ENCODE results near the gene SLX4IP. TPM values are rescaled to one million over a fixed set of nuclear protein-coding genes. Genes with fewer than 3 reads are reported as not detected.

Gene SLX4IP
- total RNA-seq, 4 donors from 2014 or later: 3.4 to 6.3 (median 3.9) TPM

GRCh38 chr20:10434467-10434831 is 656 bp upstream of the SLX4IP start:
- peak overlapping the region; percentile 91 to 97 (median 94) for H3K27ac ChIP-seq
- intact Hi-C loops (cut with DNase I): no loop called here
- TF ChIP-seq, protein P1, sequence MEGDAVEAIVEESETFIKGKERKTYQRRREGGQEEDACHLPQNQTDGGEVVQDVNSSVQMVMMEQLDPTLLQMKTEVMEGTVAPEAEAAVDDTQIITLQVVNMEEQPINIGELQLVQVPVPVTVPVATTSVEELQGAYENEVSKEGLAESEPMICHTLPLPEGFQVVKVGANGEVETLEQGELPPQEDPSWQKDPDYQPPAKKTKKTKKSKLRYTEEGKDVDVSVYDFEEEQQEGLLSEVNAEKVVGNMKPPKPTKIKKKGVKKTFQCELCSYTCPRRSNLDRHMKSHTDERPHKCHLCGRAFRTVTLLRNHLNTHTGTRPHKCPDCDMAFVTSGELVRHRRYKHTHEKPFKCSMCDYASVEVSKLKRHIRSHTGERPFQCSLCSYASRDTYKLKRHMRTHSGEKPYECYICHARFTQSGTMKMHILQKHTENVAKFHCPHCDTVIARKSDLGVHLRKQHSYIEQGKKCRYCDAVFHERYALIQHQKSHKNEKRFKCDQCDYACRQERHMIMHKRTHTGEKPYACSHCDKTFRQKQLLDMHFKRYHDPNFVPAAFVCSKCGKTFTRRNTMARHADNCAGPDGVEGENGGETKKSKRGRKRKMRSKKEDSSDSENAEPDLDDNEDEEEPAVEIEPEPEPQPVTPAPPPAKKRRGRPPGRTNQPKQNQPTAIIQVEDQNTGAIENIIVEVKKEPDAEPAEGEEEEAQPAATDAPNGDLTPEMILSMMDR (IDR thresholded peaks at IDR 0.05): peak in 2 of 6 experiments; percentile 10 to 16
- TF ChIP-seq POLR2A (IDR thresholded peaks at IDR 0.05): peak in 3 of 4 donors; percentile 83 to 97 (median 86)
- DNase-seq: peak; percentile 71
- H3K4me3 ChIP-seq: peak overlapping the region; percentile 72 to 91 (median 84)
- H3K9me3 ChIP-seq: no peaks in the 10 kb centered on the region
- H3K36me3 ChIP-seq: no peaks in the 10 kb centered on the region
- H3K4me1 ChIP-seq: peaks cover 12 to 60% (median 27%) of the 10 kb centered on the region in 3 donors
- WGBS, 2 donors: 0% methylated on average over 13 to 17 of the region's 17 CpGs
- H3K27me3 ChIP-seq: no peaks in the 10 kb centered on the region

DNA sequence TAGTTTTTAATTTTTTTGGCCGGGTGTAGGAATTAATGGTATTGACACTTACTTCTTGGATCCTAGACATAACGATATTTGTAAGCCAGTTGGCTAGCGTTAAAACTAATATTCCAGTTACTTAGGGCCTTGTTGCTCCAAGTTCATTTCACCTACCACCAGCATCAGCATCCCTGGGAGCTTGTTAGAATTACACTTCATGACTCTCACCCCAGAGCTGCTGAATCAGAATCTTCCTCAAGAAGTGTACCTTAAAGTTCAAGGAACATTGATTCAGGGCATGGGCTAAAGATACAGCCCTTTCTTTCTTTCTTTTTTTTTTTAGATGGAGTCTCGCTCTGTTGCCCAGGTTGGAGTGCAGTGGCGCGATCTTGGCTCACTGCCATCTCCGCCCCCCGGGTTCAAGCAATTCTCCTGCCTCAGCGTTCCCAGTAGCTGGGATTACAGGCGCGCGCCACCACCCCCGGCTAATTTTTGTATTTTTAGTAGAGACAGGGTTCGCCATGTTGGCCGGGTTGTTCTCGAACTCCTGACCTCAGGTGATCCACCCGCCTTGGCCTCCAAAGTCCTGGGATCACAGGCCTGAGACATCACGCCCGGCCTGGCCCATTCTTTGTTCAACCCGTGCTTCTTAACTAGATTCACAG is 1.1 kb downstream of the SLX4IP start:
- WGBS, 2 donors: 94 to 96% methylated on average over 16 to 20 of the region's 20 CpGs
- Histone ChIP-seq H3K27ac (peak overlapping the region in 1 of 4 donors; percentile 97), H3K36me3 (no peaks in the 10 kb centered on the region), H3K4me3 (peak overlapping the region in 3 of 4 donors; percentile 72 to 91 (median 84)), H3K9me3 (no peaks in the 10 kb centered on the region), H3K27me3 (no peaks in the 10 kb centered on the region), H3K4me1 (peaks cover 12 to 43% (median 27%) of the 10 kb centered on the region in 3 donors)
- TF ChIP-seq, protein P1 (IDR thresholded peaks at IDR 0.05): no peak
- TF ChIP-seq POLR2A (IDR thresholded peaks at IDR 0.05): no peak
- DNase-seq: no peak
- intact Hi-C loops (cut with DNase I): no loop called here

DNA sequence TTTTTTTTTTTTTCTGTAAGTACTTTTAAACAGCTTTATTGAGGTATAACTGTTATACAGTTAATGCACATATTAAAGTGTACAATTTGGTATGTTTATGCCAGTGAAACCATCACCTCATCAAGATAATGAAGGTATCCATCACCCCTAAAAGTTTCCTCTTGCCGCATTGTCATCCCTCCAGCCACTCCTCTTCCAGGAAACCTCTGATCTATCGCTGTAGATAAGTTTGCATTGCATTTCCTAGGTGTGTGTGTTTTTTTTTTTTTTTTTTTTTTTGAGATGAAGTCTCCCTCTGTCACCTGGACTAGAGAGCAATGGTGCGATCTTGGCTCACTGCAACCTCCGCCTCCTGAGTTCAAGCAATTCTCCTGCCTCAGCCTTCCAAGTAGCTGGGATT is 3.1 kb downstream of the SLX4IP start:
- peaks cover 6 to 22% (median 10%) of the 10 kb centered on the region in 3 donors for H3K4me1 ChIP-seq
- no peaks in the 10 kb centered on the region for H3K36me3 ChIP-seq
- intact Hi-C loops (cut with DNase I): no loop called here
- no peak for TF ChIP-seq POLR2A (IDR thresholded peaks at IDR 0.05)
- TF ChIP-seq, protein P1 (IDR thresholded peaks at IDR 0.05): no peak
- H3K9me3 ChIP-seq: no peaks in the 10 kb centered on the region
- H3K27me3 ChIP-seq: no peaks in the 10 kb centered on the region
- no peak for DNase-seq
- WGBS, 2 donors: 68 to 81% methylated on average over 4 of the region's 4 CpGs
- no peak overlapping the region for H3K27ac ChIP-seq
- H3K4me3 ChIP-seq: no peak overlapping the region

- H3K36me3 ChIP-seq: no peaks in the 10 kb centered on the region
- no peak overlapping the region for H3K4me3 ChIP-seq
- TF ChIP-seq, protein P1 (IDR thresholded peaks at IDR 0.05): no peak
- no peak overlapping the region for H3K27ac ChIP-seq
- no peaks in the 10 kb centered on the region for H3K27me3 ChIP-seq
- H3K9me3 ChIP-seq: no peaks in the 10 kb centered on the region
- WGBS, 2 donors: 55 to 81% methylated on average over 2 of the region's 2 CpGs
- no peak for DNase-seq
- H3K4me1 ChIP-seq: peaks cover 2 to 16% (median 4%) of the 10 kb centered on the region in 3 donors
- intact Hi-C loops (cut with DNase I): no loop called here
These were observed 8.8 kb downstream of the SLX4IP start for GRCh38 chr20:10443936-10444335.

DNA sequence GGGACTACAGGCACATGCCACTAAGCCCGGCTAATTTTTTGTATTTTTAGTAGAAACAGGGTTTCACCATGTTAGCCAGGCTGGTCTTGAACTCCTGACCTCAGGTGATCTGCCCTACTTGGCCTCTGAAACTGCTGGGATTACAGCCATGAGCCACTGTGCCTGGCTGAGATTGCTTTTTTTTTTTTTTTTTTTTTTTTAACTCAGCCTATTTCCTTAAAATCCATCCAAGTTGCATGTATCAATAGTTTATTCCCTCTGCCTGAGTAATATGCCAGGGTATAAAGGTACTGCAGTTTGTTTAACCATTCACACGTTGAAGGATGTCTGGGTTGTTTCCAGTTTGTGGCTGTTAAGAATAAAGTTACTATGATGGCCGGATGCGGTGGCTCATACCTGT is 10.7 kb downstream of the SLX4IP start:
- no peaks in the 10 kb centered on the region for H3K9me3 ChIP-seq
- WGBS, 2 donors: 95 to 97% methylated on average over 3 to 4 of the region's 4 CpGs
- H3K27me3 ChIP-seq: no peaks in the 10 kb centered on the region
- no peak overlapping the region for H3K27ac ChIP-seq
- no peak for TF ChIP-seq POLR2A (IDR thresholded peaks at IDR 0.05)
- TF ChIP-seq, protein P1 (IDR thresholded peaks at IDR 0.05): no peak
- peaks cover 2 to 16% (median 4%) of the 10 kb centered on the region in 3 donors for H3K4me1 ChIP-seq
- H3K36me3 ChIP-seq: no peaks in the 10 kb centered on the region
- H3K4me3 ChIP-seq: no peak overlapping the region
- DNase-seq: no peak
- intact Hi-C loops (cut with DNase I): no loop called here

Measured in esophagus squamous epithelium (tissue), 5 donors.